ENCODE measurements around the gene DBH.

DBH gene

GRCh38 chr9:133701981-133702797 is 66.0 kb downstream of the DBH start:
- no peak for DNase-seq (ENCODE audit: low spot score)

GRCh38 chr9:133702798-133703590 is 66.8 kb downstream of the DBH start:
- no peak for DNase-seq (ENCODE audit: low spot score)

- no peak for DNase-seq (ENCODE audit: low spot score)
Measured at GRCh38 chr9:133703591-133704399, 67.6 kb downstream of the DBH start.

GRCh38 chr9:133704711-133705181 is 68.6 kb downstream of the DBH start:
- DNase-seq (ENCODE audit: low spot score): no peak

GRCh38 chr9:133705576-133705975 is 69.4 kb downstream of the DBH start:
- DNase-seq (ENCODE audit: low spot score): no peak

GRCh38 chr9:133706307-133707050 is 70.3 kb downstream of the DBH start:
- DNase-seq (ENCODE audit: low spot score): no peak

GRCh38 chr9:133707065-133707762 is 71.1 kb downstream of the DBH start:
- no peak for DNase-seq (ENCODE audit: low spot score)

GRCh38 chr9:133707763-133708245 is 71.6 kb downstream of the DBH start:
- DNase-seq (ENCODE audit: low spot score): no peak

GRCh38 chr9:133708246-133709014 is 72.3 kb downstream of the DBH start:
- no peak for DNase-seq (ENCODE audit: low spot score)
